HepG2 (cell line): ENCODE measurements around the gene SPCS1. TPM values are rescaled to one million over a fixed set of nuclear protein-coding genes. Genes with fewer than 3 reads are reported as not detected.

ENCODE experiments used
- ARID4A ChIP-seq: sonication (generic); formaldehyde crosslinking; IDR thresholded peaks from 2 replicates; pipeline ENCODE4 v1.5.0; 2020; ENCODE audit warnings: mild to moderate bottlenecking, missing genetic modification reagents, borderline replicate concordance
- BRCA1 ChIP-seq: sonication (generic); formaldehyde crosslinking; IDR thresholded peaks from 2 replicates; pipeline ENCODE4 v1.4.0; 2020; ENCODE audit warnings: missing genetic modification reagents
- CTCF ChIP-seq: sonication (generic); formaldehyde crosslinking; IDR thresholded peaks from 2 replicates; pipeline ENCODE4 v1.5.0; 2020; ENCODE audit warnings: mild to moderate bottlenecking, missing genetic modification reagents, moderate library complexity
- MIER2 ChIP-seq: IDR thresholded peaks from 2 replicates; pipeline ENCODE4 v1.6.1; 2016; ENCODE audit warnings: missing biosample characterization, missing genetic modification reagents
- MIXL1 ChIP-seq: IDR thresholded peaks from 2 replicates; pipeline ENCODE4 v1.6.1; 2016
- RAD21 ChIP-seq: fragments of 450-650 bp; formaldehyde crosslinking; IDR thresholded peaks from 2 replicates; pipeline ENCODE4 v1.5.0; 2020; ENCODE audit warnings: mild to moderate bottlenecking
- RXRA ChIP-seq: sonication (generic); formaldehyde crosslinking; IDR thresholded peaks from 2 replicates; pipeline ENCODE4 v1.5.1; 2020; ENCODE audit warnings: missing genetic modification reagents
- SMC3 ChIP-seq: IDR thresholded peaks from 2 replicates; pipeline ENCODE4 v1.6.1; 2011; ENCODE audit warnings: low read length, improper control_type of control experiment
- SNAPC4 ChIP-seq: sonication (generic); formaldehyde crosslinking; IDR thresholded peaks from 2 replicates; pipeline ENCODE4 v1.4.0; 2020; ENCODE audit warnings: mild to moderate bottlenecking, missing genetic modification reagents
- THAP11 ChIP-seq: IDR thresholded peaks from 2 replicates; pipeline ENCODE4 v1.6.1; 2016; ENCODE audit warnings: missing biosample characterization, missing genetic modification reagents
- ZBTB3 ChIP-seq: sonication (generic); formaldehyde crosslinking; IDR thresholded peaks from 2 replicates; pipeline ENCODE4 v1.4.0; 2020; ENCODE audit warnings: low read depth, mild to moderate bottlenecking, moderate library complexity, missing genetic modification reagents, borderline replicate concordance
- ZBTB7B ChIP-seq: sonication (generic); formaldehyde crosslinking; IDR thresholded peaks from 2 replicates; pipeline ENCODE4 v1.4.0; 2020; ENCODE audit warnings: missing genetic modification reagents
- ZNF552 ChIP-seq: sonication (generic); formaldehyde crosslinking; IDR thresholded peaks from 2 replicates; pipeline ENCODE4 v1.9.0; 2022; ENCODE audit warnings: missing genetic modification reagents, mild to moderate bottlenecking, borderline replicate concordance
- polyA plus RNA-seq, 8 experiments: library from polyadenylated mRNA; depleted of rRNA in 3 of 8; stranded (reverse) in 7 of 8; unstranded in 1 of 8; fragments of >200 nt; fragmentation: Illumina TruSeq in 4 of 8; extraction: Trizol in 4 of 8; gene quantifications; 2 replicates each; pipeline versions ENCODE4 v1.2.1 to v1.2.3, GENCODE V29; 2011 to 2016; ENCODE audit warnings: low read depth in 4 of 8, missing spikeins in 1 of 8, mixed read lengths in 1 of 8; ENCODE audit not compliant: insufficient read depth in 1 of 8
- total RNA-seq, 5 experiments: library from RNA; depleted of rRNA; stranded (reverse); fragments of >200 nt; fragmentation: Illumina TruSeq; extraction: Trizol; gene quantifications; 2 replicates each; pipeline ENCODE4 v1.2.3, GENCODE V29; 2016; ENCODE audit warnings: low read depth in 1 of 5

The SPCS1 gene
- total and polyA plus RNA-seq, 2 of the 13 experiments (the other 11 are each of a cell fraction or from before 2014, with no cell fraction given) = 84.6 to 120 TPM

GRCh38 chr3:52742418-52743041, 36.6 kb downstream of the SPCS1 start (continued):
- TF ChIP-seq ARID4A (CRISPR knock-in tag) = no peak
- peak; percentile 73 for TF ChIP-seq RAD21 (CRISPR knock-in tag)
- TF ChIP-seq SMC3 = peak; percentile 88
- TF ChIP-seq ZBTB3 = no peak
- TF ChIP-seq BRCA1 (CRISPR knock-in tag) = no peak
- no peak for TF ChIP-seq ZBTB7B (CRISPR knock-in tag)
- TF ChIP-seq SNAPC4 (CRISPR knock-in tag) = no peak
- TF ChIP-seq ZNF552 (CRISPR knock-in tag) = no peak
- no peak for TF ChIP-seq MIER2 (CRISPR knock-in tag)
- TF ChIP-seq RXRA = no peak
- TF ChIP-seq MIXL1 (CRISPR knock-in tag) = peak; percentile 65; the same call in 1 of the 2 replicates
- no peak for TF ChIP-seq THAP11 (CRISPR knock-in tag)
- TF ChIP-seq CTCF (CRISPR knock-in tag) = peak; percentile 76
- TF ChIP-seq, all 625 proteins: peak for 6
